GM12878 (cell line): ENCODE measurements around the gene ARAP1. TPM values are rescaled to one million over a fixed set of nuclear protein-coding genes. Genes with fewer than 3 reads are reported as not detected.

ENCODE experiments used
- ATAC-seq: fragments of 200-7000 bp; cut with Tn5 transposase; 3 replicates; pipeline ENCODE4 v1.9.1; 2020; ENCODE audit warnings: mild to moderate bottlenecking, moderate library complexity
- BruUV-seq: library from RNA; stranded (reverse); fragments of 400-500 nt; replicated peaks from 2 replicates; lab custom pipeline; 2021; lab: Mats Ljungman, UMichigan
- CTCF ChIA-PET: fragments of 300-600 bp; sonication (Branson Sonifier 250); formaldehyde crosslinking; extraction: SDS; loops from one replicate; lab custom pipeline; 2021; ENCODE audit warnings: inconsistent platforms; lab: Yijun Ruan, JAX
- POLR2A ChIA-PET: fragments of 350-600 bp; formaldehyde crosslinking; extraction: SDS; loops from one replicate; lab custom pipeline; 2021; ENCODE audit warnings: inconsistent platforms; lab: Charles Lee
- RAD21 ChIA-PET: fragments of 300-600 bp; sonication (Branson Sonifier 250); formaldehyde crosslinking; loops from one replicate; lab custom pipeline; 2023; ENCODE audit warnings: antibody characterized with exemption; ENCODE audit not compliant: unreplicated experiment; lab: Charles Lee
- SMC1A ChIA-PET: fragments of 300-600 bp; sonication (Branson Sonifier 250); formaldehyde crosslinking; loops from one replicate; lab custom pipeline; 2023; ENCODE audit not compliant: unreplicated experiment, uncharacterized antibody; lab: Charles Lee
- DNase-seq: peaks from one replicate; pipeline ENCODE4 v3.0.0-alpha.2; 2011; ENCODE audit warnings: low read depth, low spot score
- FAIRE-seq: peaks from 3 replicates; lab custom pipeline; 2011; peaks lifted over from hg19 to GRCh38; lab: Jason Lieb, UNC
- H2AFZ ChIP-seq: 2 replicates; pipeline ENCODE4 v1.6.0; 2011; ENCODE audit warnings: low read depth, low read length, control low read depth; ENCODE audit not compliant: control insufficient read depth
- H3K27ac ChIP-seq: 2 replicates; pipeline ENCODE4 v1.5.1; 2011; ENCODE audit warnings: control low read depth; ENCODE audit not compliant: control insufficient read depth, insufficient read depth
- H3K27me3 ChIP-seq, 2 experiments: replicated peaks in 1 of 2; 2 replicates each; pipeline versions ENCODE4 v1.6.0 to v1.6.1; 2011; ENCODE audit warnings: low read length in 1 of 2; ENCODE audit not compliant: control insufficient read depth in 2 of 2, insufficient read depth in 2 of 2
- H3K36me3 ChIP-seq, 2 experiments: 2 replicates each; pipeline ENCODE4 v1.5.1; 2011; ENCODE audit warnings: low read length in 1 of 2; ENCODE audit not compliant: control insufficient read depth in 2 of 2, insufficient read depth in 2 of 2
- H3K4me1 ChIP-seq: 2 replicates; pipeline ENCODE4 v1.6.1; 2011; ENCODE audit warnings: mild to moderate bottlenecking, low read length, moderate library complexity, mixed read lengths; ENCODE audit not compliant: control insufficient read depth, insufficient read depth
- H3K4me2 ChIP-seq: 2 replicates; pipeline ENCODE4 v1.6.0; 2011; ENCODE audit warnings: control low read depth; ENCODE audit not compliant: control insufficient read depth, insufficient read depth
- H3K4me3 ChIP-seq: fragments of 200-600 bp; sonication (generic); 2 replicates; pipeline ENCODE4 v1.5.1; 2016
- H3K79me2 ChIP-seq: 2 replicates; pipeline ENCODE4 v1.6.0; 2011; ENCODE audit warnings: low read length; ENCODE audit not compliant: control insufficient read depth, insufficient read depth
- H3K9ac ChIP-seq: 2 replicates; pipeline ENCODE4 v1.8.0; 2011; ENCODE audit warnings: low read length, control low read depth, mixed read lengths; ENCODE audit not compliant: control insufficient read depth, insufficient read depth
- H3K9me3 ChIP-seq: replicated peaks from 3 replicates; pipeline ENCODE4 v1.5.1; 2011; ENCODE audit warnings: mild to moderate bottlenecking, low read length; ENCODE audit not compliant: control insufficient read depth, insufficient read depth
- H4K20me1 ChIP-seq: 2 replicates; pipeline ENCODE4 v1.6.0; 2011; ENCODE audit not compliant: control insufficient read depth, insufficient read depth
- CHD1 ChIP-seq: IDR thresholded peaks from 2 replicates; pipeline ENCODE4 v1.6.1; 2012; ENCODE audit warnings: low read depth, low read length, improper control_type of control experiment
- CHD4 ChIP-seq: fragments of 200-600 bp; sonication (generic); IDR thresholded peaks from 2 replicates; pipeline ENCODE4 v1.6.1; 2016; ENCODE audit warnings: mild to moderate bottlenecking
- ETV6 ChIP-seq, 2 experiments: fragments of 450-650 bp in 1 of 2; IDR thresholded peaks in 1 of 2; conservative IDR thresholded peaks in 1 of 2; 2 replicates each; pipeline ENCODE4 v1.6.1; 2014; ENCODE audit warnings: antibody characterized with exemption in 1 of 2, borderline replicate concordance in 1 of 2, low read depth in 1 of 2, mild to moderate bottlenecking in 1 of 2, moderate library complexity in 1 of 2
- GABPA ChIP-seq: IDR thresholded peaks from 2 replicates; pipeline ENCODE4 v1.6.1; 2014; ENCODE audit warnings: antibody characterized with exemption, low read depth, mild to moderate bottlenecking, inconsistent platforms
- PML ChIP-seq: IDR thresholded peaks from 2 replicates; pipeline ENCODE4 v1.6.1; 2012; ENCODE audit warnings: low read length, inconsistent platforms
- SIX5 ChIP-seq: IDR thresholded peaks from 2 replicates; pipeline ENCODE4 v1.6.1; 2011; ENCODE audit warnings: mild to moderate bottlenecking, low read depth, low read length, moderate library complexity; ENCODE audit not compliant: severe bottlenecking
- SMAD1 ChIP-seq: fragments of 450-650 bp; IDR thresholded peaks from 2 replicates; pipeline ENCODE4 v1.6.1; 2018; ENCODE audit warnings: mild to moderate bottlenecking, low read depth; ENCODE audit not compliant: partially characterized antibody
- SMAD5 ChIP-seq: IDR thresholded peaks from 2 replicates; pipeline ENCODE4 v1.6.1; 2016; ENCODE audit warnings: antibody characterized with exemption, low read depth
- USF1 ChIP-seq: IDR thresholded peaks from 2 replicates; pipeline ENCODE4 v1.6.1; 2011; ENCODE audit warnings: borderline replicate concordance, low read depth, mild to moderate bottlenecking, moderate library complexity, mixed read lengths, low read length; ENCODE audit not compliant: insufficient read depth; ENCODE audit errors: extremely low read length
- ZNF207 ChIP-seq: fragments of 450-650 bp; IDR thresholded peaks from 2 replicates; pipeline ENCODE4 v1.6.1; 2014; ENCODE audit warnings: antibody characterized with exemption, mild to moderate bottlenecking, borderline replicate concordance
- WGBS: methylation state at CpG from one replicate; pipeline ENCODE4 v1.1.6; 2016; ENCODE audit warnings: low lambda C conversion rate; ENCODE audit not compliant: insufficient replicate concordance, insufficient coverage; ENCODE audit errors: missing lambda C conversion rate; 5-methylcytosine and 5-hydroxymethylcytosine counted together
- in situ Hi-C: fragments of 300-500 bp; cut with MboI; formaldehyde crosslinking; loops from 9 replicates; pipeline ENCODE4 v1.14.3; 2018; ENCODE audit warnings: mixed read lengths
- intact Hi-C: fragments of 100-400 bp; cut with micrococcal nuclease; formaldehyde crosslinking; loops from one replicate; pipeline ENCODE4 v1.14.2; 2022; ENCODE audit not compliant: unreplicated experiment
- polyA plus RNA-seq, 11 experiments: library from polyadenylated mRNA; depleted of rRNA in 4 of 11; unstranded in 6 of 11; stranded (reverse) in 5 of 11; fragments of >200 nt; fragmentation: Nextera tagmentation in 4 of 11; fragmentation: Illumina TruSeq in 1 of 11; extraction: Ambion mirVana in 4 of 11; extraction: Trizol in 1 of 11; gene quantifications; 1 replicate in 1 of 11; 2 replicates in 10 of 11; pipeline versions ENCODE4 v1.2.1 to v1.2.3, GENCODE V29; 2011 to 2016; ENCODE audit warnings: inconsistent platforms in 2 of 11, missing spikeins in 2 of 11, low read depth in 1 of 11
- total RNA-seq, 4 experiments: library from RNA; depleted of rRNA in 3 of 4; stranded (reverse); fragments of >200 nt in 3 of 4; fragmentation: Illumina TruSeq in 1 of 4; extraction: Trizol in 1 of 4; gene quantifications; 2 replicates each; pipeline versions ENCODE4 v1.2.1 to v1.2.3, GENCODE V29; 2013 to 2021
- TF ChIP-seq, protein P1 (sequence below): fragments of 450-650 bp; IDR thresholded peaks from 2 replicates; pipeline ENCODE4 v1.6.1; 2016; ENCODE audit warnings: mild to moderate bottlenecking, moderate library complexity, borderline replicate concordance

Gene ARAP1
- total and polyA plus RNA-seq, 10 of the 15 experiments (the other 5 are each of a cell fraction or from before 2014, with no cell fraction given) = 0.55 to 102 (median 51.0) TPM

DNA sequence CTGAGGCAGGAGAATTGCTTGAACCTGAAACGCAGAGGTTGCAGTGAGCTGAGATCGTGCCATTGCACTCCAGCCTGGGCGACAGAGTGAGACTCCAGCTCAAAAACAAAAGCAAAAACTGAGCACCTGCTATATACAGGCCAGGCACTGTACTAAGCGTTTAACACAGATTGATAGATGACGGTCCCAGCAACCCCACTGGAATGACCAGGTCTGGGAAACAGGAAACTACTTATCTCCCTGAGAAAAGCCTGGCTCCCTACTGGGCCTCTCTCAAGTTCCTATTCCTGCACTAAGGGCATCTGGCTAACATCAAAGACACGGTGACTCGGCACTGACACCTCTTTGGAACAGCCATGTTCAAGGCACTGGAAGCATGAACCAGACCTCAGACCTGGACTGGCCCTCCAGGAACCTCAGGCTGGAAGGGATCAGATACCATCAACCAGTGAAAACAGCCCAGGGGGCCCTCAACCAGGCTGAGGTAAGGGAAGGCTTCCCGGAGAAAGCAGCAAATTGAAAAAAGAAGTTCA is 16.6 kb downstream of the ARAP1 start:
- H3K9me3 ChIP-seq = peaks cover 3% of the 10 kb centered on the region; the same call in 1 of the 3 replicates
- H3K27ac ChIP-seq = no peak overlapping the region
- ChIA-PET SMC1A (interaction anchor here (0.9 to 5.8 kb wide), 4 partner anchors 10 to 78 kb away, joined by 3 to 38 read pairs (median 6); partner anchors contain the start of gene STARD10), CTCF (interaction anchor here (0.7 to 18.4 kb wide), 5 partner anchors 8 to 78 kb away, joined by 3 to 469 read pairs (median 6); partner anchors contain the start of gene STARD10), RAD21 (interaction anchor here (0.6 kb wide), 1 partner anchor 10 kb away, joined by 3 read pairs; no protein-coding TSS in a partner anchor), POLR2A (interaction anchor here (0.7 to 1.2 kb wide), 3 partner anchors 13 to 80 kb away, joined by 3 to 7 read pairs (median 3); no protein-coding TSS in a partner anchor)
- intact Hi-C loops = no loop called here
- no peak overlapping the region for H2AFZ ChIP-seq
- peaks cover 2 to 10% of the 10 kb centered on the region in 2 experiments; a peak in 3 of 4 replicates for H3K36me3 ChIP-seq
- WGBS = 100% methylated on average over 8 of the region's 8 CpGs
- H3K79me2 ChIP-seq = peaks cover 55% of the 10 kb centered on the region
- H3K4me3 ChIP-seq = no peak overlapping the region
- no peaks in the 10 kb centered on the region for H3K27me3 ChIP-seq
- peaks cover 44% of the 10 kb centered on the region for H3K4me1 ChIP-seq
- no peak overlapping the region for H3K9ac ChIP-seq
- H3K4me2 ChIP-seq = no peak overlapping the region
- in situ Hi-C loops = no loop called here
- no peak for DNase-seq
- no peaks in the 10 kb centered on the region for H4K20me1 ChIP-seq
- no peak for FAIRE-seq
- TF ChIP-seq, protein P1, sequence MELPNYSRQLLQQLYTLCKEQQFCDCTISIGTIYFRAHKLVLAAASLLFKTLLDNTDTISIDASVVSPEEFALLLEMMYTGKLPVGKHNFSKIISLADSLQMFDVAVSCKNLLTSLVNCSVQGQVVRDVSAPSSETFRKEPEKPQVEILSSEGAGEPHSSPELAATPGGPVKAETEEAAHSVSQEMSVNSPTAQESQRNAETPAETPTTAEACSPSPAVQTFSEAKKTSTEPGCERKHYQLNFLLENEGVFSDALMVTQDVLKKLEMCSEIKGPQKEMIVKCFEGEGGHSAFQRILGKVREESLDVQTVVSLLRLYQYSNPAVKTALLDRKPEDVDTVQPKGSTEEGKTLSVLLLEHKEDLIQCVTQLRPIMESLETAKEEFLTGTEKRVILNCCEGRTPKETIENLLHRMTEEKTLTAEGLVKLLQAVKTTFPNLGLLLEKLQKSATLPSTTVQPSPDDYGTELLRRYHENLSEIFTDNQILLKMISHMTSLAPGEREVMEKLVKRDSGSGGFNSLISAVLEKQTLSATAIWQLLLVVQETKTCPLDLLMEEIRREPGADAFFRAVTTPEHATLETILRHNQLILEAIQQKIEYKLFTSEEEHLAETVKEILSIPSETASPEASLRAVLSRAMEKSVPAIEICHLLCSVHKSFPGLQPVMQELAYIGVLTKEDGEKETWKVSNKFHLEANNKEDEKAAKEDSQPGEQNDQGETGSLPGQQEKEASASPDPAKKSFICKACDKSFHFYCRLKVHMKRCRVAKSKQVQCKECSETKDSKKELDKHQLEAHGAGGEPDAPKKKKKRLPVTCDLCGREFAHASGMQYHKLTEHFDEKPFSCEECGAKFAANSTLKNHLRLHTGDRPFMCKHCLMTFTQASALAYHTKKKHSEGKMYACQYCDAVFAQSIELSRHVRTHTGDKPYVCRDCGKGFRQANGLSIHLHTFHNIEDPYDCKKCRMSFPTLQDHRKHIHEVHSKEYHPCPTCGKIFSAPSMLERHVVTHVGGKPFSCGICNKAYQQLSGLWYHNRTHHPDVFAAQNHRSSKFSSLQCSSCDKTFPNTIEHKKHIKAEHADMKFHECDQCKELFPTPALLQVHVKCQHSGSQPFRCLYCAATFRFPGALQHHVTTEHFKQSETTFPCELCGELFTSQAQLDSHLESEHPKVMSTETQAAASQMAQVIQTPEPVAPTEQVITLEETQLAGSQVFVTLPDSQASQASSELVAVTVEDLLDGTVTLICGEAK = no peak
- TF ChIP-seq SMAD5 = no peak
- TF ChIP-seq ETV6 (conservative IDR thresholded peaks at IDR 0.05 in 1 of 2, IDR thresholded peaks at IDR 0.05 in 1 of 2; ENCODE audit: borderline replicate concordance in 1 of 2, low read depth in 1 of 2) = no peak
- TF ChIP-seq ZNF207 = no peak
- no peak for TF ChIP-seq SIX5
- no peak for TF ChIP-seq CHD4
- no peak for TF ChIP-seq SMAD1
- TF ChIP-seq GABPA = no peak
- no peak for TF ChIP-seq USF1
- no peak for TF ChIP-seq CHD1
- no peak for TF ChIP-seq PML
- no TSS peak for BruUV-seq
- ATAC-seq = no peak
